NCI-H2196 treated with DMSO at 0.1 percent for 48 hours (cell line): ENCODE data around the gene EFR3B.
"Not testable (repeated sequence)": the region's sequence is repeated elsewhere in the genome, so short reads cannot be mapped to it uniquely, and the experiment has no call there.

Source experiments
- DNase-seq: peaks from one replicate; lab custom pipeline; 2025; ENCODE audit not compliant: unreplicated experiment; lab: John Stamatoyannopoulos, UW

The EFR3B gene

DNA sequence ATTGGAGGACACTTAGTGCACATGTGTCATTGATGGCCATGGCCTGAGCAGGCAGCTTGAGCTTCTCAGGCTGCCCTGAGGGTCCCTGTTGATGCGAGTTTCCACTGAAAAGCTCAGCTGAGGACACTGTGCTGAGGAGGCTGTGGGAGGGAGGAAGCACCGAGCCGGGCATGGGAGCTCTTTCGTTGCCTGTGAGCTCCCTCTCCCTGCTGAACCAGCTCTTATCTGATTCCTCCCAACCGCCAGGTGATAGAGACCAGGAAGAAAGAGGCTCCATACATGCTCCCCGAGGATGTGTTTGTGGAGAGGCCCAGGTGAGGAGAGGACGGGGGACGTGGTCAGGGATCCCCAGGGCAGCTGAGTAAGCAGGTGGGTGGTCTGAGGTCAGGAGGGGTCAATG is 99.2 kb downstream of the EFR3B start:
- no peak for DNase-seq

DNA sequence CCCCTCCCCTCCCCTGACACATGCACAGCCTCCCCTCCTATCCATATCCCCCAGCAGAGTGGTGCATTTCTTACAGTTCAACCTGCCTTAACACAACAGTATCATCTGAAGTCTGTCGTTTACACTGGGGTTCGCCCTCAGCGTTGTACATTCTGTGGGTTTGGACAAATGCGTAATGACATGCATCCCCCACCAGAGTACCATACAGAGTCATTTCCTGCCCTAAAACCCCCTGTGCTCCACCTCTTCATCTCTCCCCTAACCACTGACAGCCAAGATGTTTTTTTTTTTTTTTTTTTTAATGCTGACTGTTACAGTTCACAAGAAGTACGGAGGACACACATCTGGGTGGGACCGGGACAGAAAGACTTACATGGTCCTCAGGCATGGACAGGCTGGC is 103.9 kb downstream of the EFR3B start:
- no peak for DNase-seq

DNA sequence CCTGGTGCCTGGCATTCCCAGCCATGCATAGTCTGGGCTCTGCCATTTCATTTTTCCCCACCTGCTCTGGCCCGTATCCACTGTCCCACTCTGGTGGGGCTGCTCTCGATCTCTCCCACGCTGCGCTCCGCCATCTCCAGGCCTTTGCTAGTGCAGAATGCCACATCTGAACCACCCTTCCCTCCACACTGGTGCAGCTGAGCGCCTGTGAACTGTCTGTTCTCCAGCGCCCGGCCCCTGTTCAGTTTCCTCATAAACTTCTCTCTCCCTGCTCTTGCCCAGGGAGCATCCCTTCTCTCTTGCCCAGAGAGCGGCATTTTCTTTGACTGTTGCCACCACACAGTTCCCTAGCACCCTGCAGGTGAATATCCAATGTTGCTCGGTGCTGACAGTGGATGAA is 105.0 kb downstream of the EFR3B start:
- DNase-seq = no peak

DNA sequence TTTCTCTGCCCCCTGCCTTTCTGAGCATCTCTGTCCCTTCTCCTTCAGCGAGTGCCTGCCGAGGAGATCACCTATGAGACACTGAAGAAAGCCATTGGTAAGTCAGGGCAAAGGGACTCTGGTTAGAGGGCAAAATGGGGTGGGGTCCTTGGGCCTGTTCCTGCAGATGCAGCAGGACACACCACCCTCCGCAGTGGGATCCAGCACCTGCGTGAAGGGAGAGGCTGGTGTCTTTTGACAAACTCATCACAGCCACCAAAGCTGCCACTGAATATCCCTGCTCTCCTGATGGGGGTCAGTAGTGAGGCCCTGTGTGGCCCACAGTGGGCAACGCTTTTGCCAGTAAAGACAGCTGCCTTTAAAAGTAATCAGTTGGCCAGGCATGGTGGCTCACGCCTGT is 107.8 kb downstream of the EFR3B start:
- no peak for DNase-seq

DNA sequence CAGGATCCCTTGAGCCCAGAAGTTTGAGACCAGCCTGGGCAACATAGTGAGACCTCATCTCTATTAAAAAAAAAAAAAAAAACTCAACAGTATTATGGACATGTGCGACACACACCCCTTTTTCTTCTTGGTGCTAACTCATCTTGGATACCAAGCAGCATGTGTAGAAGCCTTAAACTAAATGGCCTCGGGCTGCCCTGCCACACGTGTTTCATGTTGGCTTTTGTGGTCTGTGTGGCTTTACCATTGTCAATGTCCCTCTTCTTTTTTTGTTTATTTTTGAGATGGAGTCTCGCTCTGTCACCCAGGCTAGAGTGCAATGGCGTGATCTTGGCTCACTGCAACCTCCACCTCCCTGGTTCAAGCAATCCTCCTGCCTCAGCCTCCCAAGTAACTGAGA is 109.1 kb downstream of the EFR3B start:
- DNase-seq = not testable (repeated sequence)

DNA sequence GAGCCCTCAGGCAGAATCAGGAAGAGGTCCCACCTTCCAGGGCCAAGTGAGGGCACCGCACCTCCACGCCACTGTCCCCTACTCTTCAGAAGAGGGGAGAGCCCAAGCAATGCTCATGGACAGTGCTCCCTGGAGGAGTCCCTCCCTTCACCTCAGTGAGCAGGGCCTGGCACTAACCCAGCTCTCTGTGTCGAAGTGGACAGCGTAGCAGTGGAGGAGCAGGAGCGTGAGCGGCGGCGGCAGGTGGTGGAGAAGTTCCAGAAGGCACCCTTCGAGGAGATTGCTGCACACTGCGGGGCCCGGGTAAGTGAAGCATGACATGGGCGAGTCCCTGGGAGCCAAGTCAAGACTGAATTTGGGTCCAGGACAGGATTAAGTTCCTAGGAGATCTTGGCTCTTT is 109.8 kb downstream of the EFR3B start:
- no peak for DNase-seq

- DNase-seq = no peak
Observed at GRCh38 chr2:25155401-25155800, 113.5 kb downstream of the EFR3B start.

DNA sequence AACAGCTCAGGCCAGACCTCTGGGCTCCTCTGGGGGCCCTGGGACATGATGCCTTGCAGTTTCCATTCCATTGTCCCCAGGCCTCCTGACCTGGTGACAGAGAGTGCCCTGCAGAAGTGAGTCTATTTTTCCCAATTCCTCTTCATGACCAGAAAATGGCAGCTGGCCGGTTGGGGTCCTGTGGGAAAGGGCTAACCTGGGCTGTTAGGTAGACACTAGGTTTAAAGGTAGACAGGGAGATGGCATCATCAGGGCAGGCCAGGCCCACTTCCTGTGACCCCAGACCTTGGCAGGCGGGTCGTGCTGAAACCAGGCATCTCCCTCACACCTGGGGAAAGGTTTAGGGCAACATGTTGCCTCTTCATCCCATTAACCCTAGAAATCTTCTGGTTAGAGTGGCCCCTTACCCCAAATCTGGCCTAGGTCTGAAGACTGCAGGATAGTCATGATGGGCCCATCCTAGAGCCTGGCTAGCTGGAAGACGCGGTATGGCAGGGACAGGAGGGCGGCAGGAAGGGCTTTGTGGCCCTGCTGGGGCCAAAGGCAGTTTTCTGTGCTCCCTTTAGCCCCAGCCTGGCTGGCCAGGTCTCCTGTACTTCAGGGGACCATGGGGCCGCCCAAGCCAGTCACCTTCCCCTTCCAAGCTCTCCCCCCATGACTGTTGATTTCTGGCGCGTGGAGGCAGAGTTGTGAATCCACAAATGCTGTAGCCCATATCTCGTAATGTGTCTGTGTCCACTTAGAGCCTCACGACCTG is 116.4 kb downstream of the EFR3B start:
- no peak for DNase-seq

DNA sequence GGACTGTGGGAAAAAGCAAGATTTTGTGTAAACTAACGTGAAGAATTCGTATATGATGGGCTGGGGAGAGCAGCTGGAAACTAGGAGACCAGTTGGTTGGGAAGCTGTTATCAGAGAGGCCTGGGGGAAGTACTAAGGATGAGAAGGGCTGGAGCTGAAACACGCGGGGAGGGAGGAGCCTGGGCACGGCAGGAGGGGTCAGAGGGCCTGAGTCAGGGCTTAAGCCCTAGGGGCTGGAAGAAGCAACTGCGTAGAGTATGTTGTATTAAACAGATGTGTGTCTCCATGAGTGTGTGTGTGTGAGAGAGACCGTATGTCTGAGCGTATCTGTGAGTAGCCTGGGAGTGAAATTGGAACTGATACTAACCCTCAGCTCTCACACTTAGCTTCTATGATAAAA is 118.1 kb downstream of the EFR3B start:
- DNase-seq = no peak

GRCh38 chr2:25160376-25160775 is 118.5 kb downstream of the EFR3B start:
- no peak for DNase-seq

DNA sequence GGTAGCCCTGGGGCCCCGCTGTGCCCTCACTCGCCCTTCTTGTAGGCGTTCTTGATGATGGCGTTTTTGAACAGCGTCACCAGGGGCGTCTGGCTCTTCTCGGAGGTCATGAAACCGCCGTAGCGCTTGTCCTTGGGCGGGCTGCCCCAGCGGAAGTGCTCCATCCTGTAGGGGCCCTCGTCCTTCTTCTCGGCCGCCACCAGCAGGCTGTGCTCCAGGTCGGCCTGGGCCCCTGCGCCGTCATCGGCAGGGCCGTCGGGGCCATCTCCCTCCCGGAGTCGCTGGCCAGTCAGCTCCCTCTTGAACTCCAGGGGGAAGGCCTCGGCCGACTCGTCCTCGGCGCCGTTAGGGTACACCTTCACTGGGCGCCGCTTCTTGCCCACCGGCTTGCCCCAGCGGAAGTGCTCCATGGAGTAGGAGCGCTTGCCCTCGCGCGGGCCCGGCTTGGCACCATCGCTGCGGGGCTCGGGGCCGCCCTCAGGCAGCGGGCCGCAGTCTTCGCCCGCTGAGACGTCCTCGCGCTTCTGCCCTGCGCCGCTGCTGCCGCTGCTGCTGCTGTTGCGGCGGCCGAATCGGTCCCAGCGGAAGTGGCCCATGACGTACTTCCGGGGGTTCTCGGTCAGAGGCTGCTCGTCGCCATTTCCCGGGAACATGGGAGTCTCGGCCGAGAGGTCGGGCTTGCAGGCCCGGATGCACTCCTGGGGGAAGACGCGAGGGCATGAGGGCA is 119.3 kb downstream of the EFR3B start:
- DNase-seq = no peak

GRCh38 chr2:25162061-25162460 is 120.2 kb downstream of the EFR3B start:
- not testable (repeated sequence) for DNase-seq

GRCh38 chr2:25164561-25164960 is 122.7 kb downstream of the EFR3B start:
- no peak for DNase-seq

- DNase-seq = peak; percentile 35
Observed at GRCh38 chr2:25165992-25166875, 124.4 kb downstream of the EFR3B start.

- no peak for DNase-seq
Observed at GRCh38 chr2:25168256-25169072, 126.6 kb downstream of the EFR3B start, which contains the start of gene POMC. Gene POMC, minus strand, starts transcription at chr2:25168580. Its CDS starts 3,808 bp downstream, at chr2:25164772.

GRCh38 chr2:25169073-25169470 is 127.2 kb downstream of the EFR3B start:
- no peak for DNase-seq

GRCh38 chr2:25170888-25171287 is 129.0 kb downstream of the EFR3B start:
- DNase-seq = no peak

- DNase-seq = no peak
Observed at GRCh38 chr2:25173719-25174118, 131.8 kb downstream of the EFR3B start.

DNA sequence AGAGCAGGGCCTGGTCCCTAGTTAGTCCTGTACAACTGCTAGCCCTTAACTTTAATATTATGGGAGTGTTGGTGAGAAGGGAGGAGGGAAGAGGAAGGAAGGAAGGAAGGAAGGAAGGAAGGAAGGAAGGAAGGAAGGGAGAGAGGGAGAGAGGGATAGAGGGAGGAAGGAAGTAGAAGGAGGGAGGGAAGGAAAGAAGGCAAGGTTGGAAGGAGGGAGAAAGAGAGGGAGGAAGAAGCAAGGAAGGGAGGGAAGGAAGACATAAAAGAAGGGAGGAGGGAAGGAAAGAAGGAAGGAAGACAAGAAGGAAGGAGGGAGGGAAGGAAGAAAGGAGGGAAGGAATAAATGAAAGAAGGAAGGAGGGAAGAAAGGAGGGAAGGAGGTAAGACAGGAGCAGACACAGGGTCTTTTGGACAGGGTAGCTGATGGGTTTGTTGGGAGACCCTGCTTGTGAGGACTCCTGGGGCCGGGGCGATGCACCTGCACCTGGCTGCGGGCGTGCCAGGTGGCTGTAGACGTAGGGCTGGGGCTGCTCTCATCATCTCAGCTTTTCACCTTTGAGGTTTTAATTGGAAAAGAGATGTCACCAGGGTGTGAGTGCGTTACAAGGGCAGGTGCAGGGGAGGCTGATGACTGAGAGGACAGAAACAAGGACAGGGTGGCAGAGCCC is 132.5 kb downstream of the EFR3B start:
- no peak for DNase-seq

- DNase-seq = no peak
Observed at GRCh38 chr2:25176138-25176537, 134.3 kb downstream of the EFR3B start.
